GM18498 (cell line): ENCODE results near the gene C14orf180.

ENCODE experiments used
- ATAC-seq: cut with Tn5 transposase; IDR thresholded peaks from one replicate; pipeline ENCODE4 v1.9.1; 2021; ENCODE audit warnings: mild to moderate bottlenecking, moderate library complexity; ENCODE audit not compliant: unreplicated experiment

Gene C14orf180

GRCh38 chr14:104579507-104579906 is at the start of gene C14orf180:
Gene C14orf180 (plus strand): TSS chr14:104579764. CDS start chr14:104586431, 6,667 bp downstream.
- no peak for ATAC-seq

DNA sequence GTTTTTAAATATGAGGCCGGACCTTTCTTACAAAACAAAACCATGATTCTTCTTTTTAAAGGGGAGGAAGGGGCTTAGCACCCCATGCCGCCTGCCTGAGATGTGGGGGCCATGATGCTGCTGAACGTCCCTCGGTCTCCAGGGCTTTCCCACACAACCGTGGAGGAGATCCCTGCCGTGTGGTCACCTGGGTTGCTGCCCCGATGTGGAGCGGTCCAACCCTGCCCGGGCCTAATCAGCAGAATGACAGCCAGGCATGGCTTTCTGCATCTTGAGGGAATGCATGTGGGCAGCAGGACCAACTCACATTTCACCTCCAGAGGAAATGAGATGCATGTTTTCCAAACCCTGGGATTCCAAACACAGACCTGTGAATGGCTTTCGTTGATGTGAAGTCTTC is 48.9 kb upstream of the C14orf180 start:
- no peak for ATAC-seq

DNA sequence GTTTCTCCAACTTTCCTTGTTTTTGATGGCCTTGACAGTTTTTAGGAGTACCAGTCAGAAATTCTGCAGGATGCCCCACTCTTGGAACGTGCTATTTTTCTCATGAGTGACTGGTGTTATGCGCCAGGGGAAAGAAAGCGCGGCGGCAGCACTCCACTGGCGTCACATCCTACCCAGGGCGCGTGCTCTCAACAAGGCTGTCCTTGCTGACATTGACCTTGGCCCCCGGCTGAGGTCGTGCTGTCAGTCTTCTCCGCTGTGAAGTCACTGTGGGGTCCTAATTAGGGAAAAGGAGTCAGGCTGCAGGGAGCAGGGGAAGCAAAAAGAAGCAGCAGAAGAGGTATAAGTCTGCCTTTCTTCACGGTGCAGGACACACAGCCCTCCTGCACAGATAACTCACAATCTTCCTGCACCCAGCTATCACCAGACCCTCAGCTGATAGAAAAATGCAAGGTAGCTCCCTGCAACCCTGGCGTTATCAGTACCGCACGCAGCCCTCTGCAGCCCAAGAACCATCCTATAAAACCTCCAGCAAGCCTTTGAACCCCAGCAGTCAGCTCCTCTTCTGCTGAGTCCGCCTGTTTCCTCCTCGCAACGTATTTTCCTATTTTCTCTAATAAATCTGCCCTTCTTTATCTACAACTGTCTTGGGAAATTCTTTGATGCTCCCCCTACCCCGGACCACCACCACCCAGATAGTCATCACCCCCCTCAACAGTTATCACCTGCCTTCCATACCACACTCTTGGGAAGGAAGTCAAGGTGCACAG is 48.0 kb upstream of the C14orf180 start:
- ATAC-seq: no peak

DNA sequence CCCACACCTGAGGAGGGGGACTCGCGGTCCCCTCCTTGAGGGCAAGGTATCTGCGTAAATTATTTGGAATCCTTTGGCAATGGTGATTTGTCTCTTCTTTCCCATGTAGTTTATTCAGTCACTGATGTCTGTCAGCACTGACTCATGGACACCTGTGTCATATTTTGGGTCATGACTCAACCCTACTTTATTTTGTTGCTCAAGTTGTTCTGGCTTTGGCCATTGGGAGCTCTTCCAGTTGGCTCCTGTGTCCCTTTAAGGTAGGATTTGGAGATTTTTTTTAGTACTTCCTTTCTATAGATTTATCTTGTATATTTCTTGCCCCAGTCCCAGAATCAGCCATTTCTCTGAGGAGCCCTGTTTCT is 47.4 kb upstream of the C14orf180 start:
- ATAC-seq: no peak

DNA sequence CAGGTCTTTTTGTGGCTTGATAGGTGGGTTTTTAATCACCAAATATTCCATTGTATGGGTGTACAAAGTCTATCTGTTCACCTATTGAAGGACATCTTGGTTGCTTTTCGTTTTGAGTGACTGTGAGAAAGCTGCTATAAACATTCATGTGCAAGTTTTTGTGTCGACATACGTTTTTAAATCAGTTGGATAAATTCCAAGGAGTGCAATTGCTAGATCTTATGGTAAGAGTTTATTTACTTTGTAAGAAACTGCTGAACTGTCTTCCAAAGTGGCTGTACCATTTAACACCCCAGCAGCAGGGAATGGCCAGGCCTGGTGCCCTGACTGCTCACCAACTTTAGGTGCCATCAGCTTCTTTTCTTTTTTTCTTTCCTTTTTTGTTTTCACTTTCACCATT is 45.5 kb upstream of the C14orf180 start:
- ATAC-seq: no peak

DNA sequence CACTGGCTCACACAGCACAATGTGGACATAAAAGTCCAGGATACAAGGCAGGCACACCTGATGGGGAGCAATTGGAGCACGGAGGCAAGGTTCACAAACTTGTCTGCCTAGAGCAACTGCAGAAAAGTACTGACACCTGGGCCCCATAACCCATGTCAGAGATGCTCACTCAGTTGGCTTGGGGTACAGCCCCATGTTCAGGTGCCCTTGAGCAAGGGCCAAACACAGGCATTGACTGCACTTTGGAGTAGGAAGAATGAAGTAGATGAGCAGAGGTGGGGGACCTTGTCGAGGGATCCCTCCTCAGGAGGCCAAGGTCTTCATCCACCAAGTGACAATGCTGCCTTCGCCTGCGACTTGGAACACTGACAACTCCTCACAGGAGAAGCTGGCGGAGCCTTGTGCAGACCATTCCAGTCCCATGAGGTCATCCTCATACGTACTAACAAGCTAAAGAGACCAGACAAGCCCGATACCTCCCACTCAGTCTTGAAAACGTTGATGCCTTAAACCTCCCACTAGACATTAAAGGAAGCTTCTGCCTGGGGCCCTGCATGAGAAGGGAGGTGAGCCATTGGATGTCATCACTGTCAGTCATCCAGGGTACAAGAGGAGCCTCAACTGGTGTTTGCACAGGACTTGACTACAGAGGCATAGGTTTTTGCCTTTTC is 42.5 kb upstream of the C14orf180 start:
- ATAC-seq: no peak

- ATAC-seq: no peak
These were observed 42.0 kb upstream of the C14orf180 start for GRCh38 chr14:104537613-104537988.

DNA sequence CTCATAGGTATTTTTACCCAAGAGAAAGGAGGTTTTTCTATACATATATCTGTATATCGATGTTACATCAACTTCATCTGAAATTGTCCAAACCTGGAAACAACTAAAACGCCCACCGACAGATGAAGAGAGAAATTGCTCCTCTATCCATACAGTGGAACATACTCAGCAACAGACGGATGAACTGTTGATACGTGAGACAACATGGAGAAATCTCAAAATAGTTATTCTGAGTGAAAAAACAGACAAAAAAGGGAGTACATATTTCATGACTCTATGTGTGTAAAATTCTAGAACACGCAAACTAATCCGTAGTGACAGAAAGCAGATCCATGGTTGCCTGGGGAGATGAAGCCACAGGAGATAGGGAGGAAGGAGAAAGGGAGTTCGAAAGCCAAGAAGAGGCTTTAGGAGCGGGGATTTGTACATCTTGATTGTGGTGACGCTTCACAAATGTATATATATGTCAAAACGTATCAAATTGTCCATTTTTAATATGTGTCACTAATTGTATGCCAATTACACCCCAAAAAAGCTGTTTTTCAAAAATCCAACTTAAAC is 37.6 kb upstream of the C14orf180 start:
- no peak for ATAC-seq

GRCh38 chr14:104542871-104543830 is 36.4 kb upstream of the C14orf180 start:
- no peak for ATAC-seq

- ATAC-seq: no peak
These were observed 35.1 kb upstream of the C14orf180 start for GRCh38 chr14:104544362-104544961.

- ATAC-seq: no peak
These were observed 34.2 kb upstream of the C14orf180 start for GRCh38 chr14:104545151-104545941.

GRCh38 chr14:104545942-104546501 is 33.5 kb upstream of the C14orf180 start:
- ATAC-seq: no peak

- no peak for ATAC-seq
These were observed 32.8 kb upstream of the C14orf180 start for GRCh38 chr14:104546591-104547309.

DNA sequence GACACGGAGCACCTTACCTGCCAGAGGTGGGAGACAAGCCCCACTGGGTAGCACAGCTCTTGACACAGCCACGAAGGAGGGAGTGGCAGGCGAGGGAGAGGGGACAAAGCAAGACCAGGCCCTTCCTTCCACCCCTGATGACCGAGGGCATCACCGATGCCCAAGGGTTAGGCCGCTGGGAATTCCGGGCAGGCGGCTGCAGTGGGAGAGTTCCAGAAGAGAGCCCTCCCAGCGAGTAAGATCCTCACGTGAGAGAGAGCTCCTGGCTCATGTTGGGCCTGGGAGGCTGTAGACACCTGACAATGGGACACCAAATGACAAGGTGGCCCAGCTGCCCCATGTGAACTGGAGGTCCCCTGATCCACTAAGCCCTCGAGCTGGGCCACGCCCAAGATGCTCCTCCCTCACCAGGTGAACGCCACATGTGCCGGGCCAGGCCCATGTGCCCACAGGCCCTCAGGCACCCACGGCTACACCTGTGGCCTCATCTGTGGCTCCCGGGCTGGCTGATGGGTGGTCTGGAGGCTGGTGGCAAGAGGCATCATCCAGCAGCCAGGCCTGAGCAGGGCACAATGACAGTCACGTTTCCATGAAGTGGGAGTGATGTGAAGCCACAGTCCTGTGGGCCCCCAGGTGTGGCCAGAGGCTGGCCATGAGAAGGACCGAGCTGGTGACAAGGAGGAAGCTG is 32.1 kb upstream of the C14orf180 start:
- no peak for ATAC-seq

DNA sequence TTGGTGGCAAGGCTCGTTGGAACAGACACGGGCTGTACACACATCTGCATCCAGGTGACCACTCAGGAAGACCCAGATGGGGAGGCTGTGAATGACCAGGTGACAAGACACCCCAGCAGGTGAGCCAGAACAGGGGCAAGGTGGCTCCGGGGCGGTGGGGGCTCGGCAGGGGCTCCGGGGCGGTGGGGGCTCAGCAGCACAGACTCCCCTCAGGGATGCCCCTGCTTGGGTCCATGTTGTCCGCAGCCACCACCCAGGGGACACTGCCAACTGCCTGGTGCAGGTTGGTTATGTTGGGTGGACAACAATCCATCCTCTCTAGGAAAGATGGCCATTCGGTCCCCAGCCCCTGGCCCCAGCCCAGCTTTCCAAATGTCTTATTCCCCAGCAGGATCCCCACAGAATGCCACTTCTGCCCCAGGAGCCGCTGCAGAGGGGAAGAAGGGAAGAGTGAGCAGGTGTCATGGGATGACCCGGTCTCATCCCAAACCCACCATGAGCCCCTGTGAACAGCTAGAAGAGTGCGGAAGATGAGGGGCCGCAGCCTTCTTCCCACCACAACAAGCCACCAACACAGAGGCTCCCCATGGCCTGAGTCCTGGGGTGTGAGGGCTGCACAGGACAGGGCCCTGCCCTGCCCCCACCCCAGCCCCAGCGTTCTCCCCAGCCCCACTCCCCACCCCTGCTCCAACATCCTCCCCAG is 31.4 kb upstream of the C14orf180 start:
- no peak for ATAC-seq

GRCh38 chr14:104548802-104549535 is 30.6 kb upstream of the C14orf180 start:
- no peak for ATAC-seq
